Fibroblast of lung (primary cell): ENCODE results near the gene SERPIND1. TPM values are rescaled to one million over a fixed set of nuclear protein-coding genes. Genes with fewer than 3 reads are reported as not detected.

Source experiments
- DNase-seq, 2 donors: peaks; one replicate each; pipeline versions ENCODE4 v3.0.0 to v3.0.0-alpha.2; 2010; ENCODE audit warnings: low read depth in 2 of 2
- H2AFZ ChIP-seq: 2 replicates; pipeline ENCODE4 v1.5.1; 2012; ENCODE audit warnings: low read length, control low read depth, inconsistent platforms
- H3K27ac ChIP-seq: 2 replicates; pipeline ENCODE4 v1.5.1; 2011; ENCODE audit warnings: low read length, control low read depth; ENCODE audit not compliant: insufficient read depth
- H3K27me3 ChIP-seq: 2 replicates; pipeline ENCODE4 v1.5.1; 2011; ENCODE audit warnings: mild to moderate bottlenecking, low read length; ENCODE audit not compliant: control insufficient read depth, insufficient read depth
- H3K36me3 ChIP-seq: 2 replicates; pipeline ENCODE4 v1.5.1; 2011; ENCODE audit warnings: low read length; ENCODE audit not compliant: control insufficient read depth, insufficient read depth
- H3K4me1 ChIP-seq: 2 replicates; pipeline ENCODE4 v1.5.1; 2011; ENCODE audit warnings: low read length; ENCODE audit not compliant: control insufficient read depth, insufficient read depth; ENCODE audit errors: extremely low read depth
- H3K4me2 ChIP-seq: 2 replicates; pipeline ENCODE4 v1.5.1; 2011; ENCODE audit warnings: low read length, control low read depth; ENCODE audit not compliant: insufficient read depth; ENCODE audit errors: extremely low read depth
- H3K4me3 ChIP-seq, 4 experiments: fragments of 200-600 bp in 1 of 4; sonication (generic) in 1 of 4; replicated peaks in 1 of 4; 2 replicates each; pipeline ENCODE4 v1.5.1; 2011 to 2016; ENCODE audit warnings: low read length in 4 of 4, low read depth in 3 of 4, mild to moderate bottlenecking in 3 of 4, control low read depth in 2 of 4, inconsistent platforms in 1 of 4, mixed read lengths in 1 of 4; ENCODE audit not compliant: insufficient read depth in 1 of 4; ENCODE audit errors: control extremely low read depth in 1 of 4
- H3K79me2 ChIP-seq: 2 replicates; pipeline ENCODE4 v1.5.1; 2012; ENCODE audit warnings: mild to moderate bottlenecking, low read length, inconsistent platforms; ENCODE audit not compliant: control insufficient read depth, insufficient read depth
- H3K9ac ChIP-seq: 2 replicates; pipeline ENCODE4 v1.5.1; 2011; ENCODE audit warnings: mild to moderate bottlenecking, low read length, control low read depth; ENCODE audit not compliant: insufficient read depth
- H3K9me3 ChIP-seq: 2 replicates; pipeline ENCODE4 v1.5.1; 2012; ENCODE audit warnings: low read depth, low read length; ENCODE audit not compliant: control insufficient read depth, insufficient read depth
- H4K20me1 ChIP-seq: 2 replicates; pipeline ENCODE4 v1.5.1; 2011; ENCODE audit warnings: low read length; ENCODE audit not compliant: control insufficient read depth, insufficient read depth; ENCODE audit errors: extremely low read depth
- EZH2 ChIP-seq: IDR thresholded peaks from 2 replicates; pipeline ENCODE4 v1.5.1; 2012; ENCODE audit warnings: low read length, control low read depth, mild to moderate bottlenecking; ENCODE audit errors: missing control alignments
- polyA plus RNA-seq, 2 donors: library from polyadenylated mRNA; depleted of rRNA in 1 of 2; stranded (reverse) in 1 of 2; unstranded in 1 of 2; fragments of >200 nt; gene quantifications; 2 replicates each; pipeline ENCODE4 v1.2.1, GENCODE V29; 2011 to 2012; ENCODE audit warnings: missing spikeins in 1 of 2
- total RNA-seq: library from RNA; depleted of rRNA; stranded (reverse); fragments of >200 nt; gene quantifications from 2 replicates; pipeline ENCODE4 v1.2.1, GENCODE V29; 2014
- TF ChIP-seq, protein P1 (sequence below), 2 donors: IDR thresholded peaks in 1 of 2; conservative IDR thresholded peaks in 1 of 2; 1 replicate in 1 of 2; 2 replicates in 1 of 2; pipeline ENCODE4 v1.5.1; 2011 to 2012; ENCODE audit warnings: low read length in 2 of 2, control low read depth in 1 of 2, inconsistent platforms in 1 of 2, low read depth in 1 of 2, mild to moderate bottlenecking in 1 of 2

The SERPIND1 gene
- total and polyA plus RNA-seq, 2 donors (not counting 1 experiment from before 2014, with no cell fraction given) = 0.03 TPM; not detected in 1

DNA sequence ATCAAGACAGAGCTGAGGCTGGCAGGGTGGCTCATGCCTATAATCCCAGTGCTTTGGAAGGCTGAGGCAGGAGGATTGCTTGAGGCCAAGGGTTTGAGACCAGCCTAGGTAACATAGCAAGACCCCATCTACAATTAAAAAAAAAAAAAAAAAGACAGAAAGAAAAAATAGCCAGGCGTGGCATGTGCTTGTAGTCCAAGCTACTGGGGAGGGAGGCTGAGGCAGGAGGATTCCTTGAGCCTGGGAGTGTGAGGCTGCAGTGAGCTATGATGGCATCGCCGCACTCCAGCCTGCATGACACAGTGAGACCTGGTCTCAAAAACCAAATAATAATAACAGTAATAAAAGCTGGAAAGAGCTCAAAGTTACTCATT is 9.4 kb downstream of the SERPIND1 start:
- no peak for TF ChIP-seq EZH2
- TF ChIP-seq, protein P1, sequence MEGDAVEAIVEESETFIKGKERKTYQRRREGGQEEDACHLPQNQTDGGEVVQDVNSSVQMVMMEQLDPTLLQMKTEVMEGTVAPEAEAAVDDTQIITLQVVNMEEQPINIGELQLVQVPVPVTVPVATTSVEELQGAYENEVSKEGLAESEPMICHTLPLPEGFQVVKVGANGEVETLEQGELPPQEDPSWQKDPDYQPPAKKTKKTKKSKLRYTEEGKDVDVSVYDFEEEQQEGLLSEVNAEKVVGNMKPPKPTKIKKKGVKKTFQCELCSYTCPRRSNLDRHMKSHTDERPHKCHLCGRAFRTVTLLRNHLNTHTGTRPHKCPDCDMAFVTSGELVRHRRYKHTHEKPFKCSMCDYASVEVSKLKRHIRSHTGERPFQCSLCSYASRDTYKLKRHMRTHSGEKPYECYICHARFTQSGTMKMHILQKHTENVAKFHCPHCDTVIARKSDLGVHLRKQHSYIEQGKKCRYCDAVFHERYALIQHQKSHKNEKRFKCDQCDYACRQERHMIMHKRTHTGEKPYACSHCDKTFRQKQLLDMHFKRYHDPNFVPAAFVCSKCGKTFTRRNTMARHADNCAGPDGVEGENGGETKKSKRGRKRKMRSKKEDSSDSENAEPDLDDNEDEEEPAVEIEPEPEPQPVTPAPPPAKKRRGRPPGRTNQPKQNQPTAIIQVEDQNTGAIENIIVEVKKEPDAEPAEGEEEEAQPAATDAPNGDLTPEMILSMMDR (conservative IDR thresholded peaks at IDR 0.05 in 1 of 2, IDR thresholded peaks at IDR 0.05 in 1 of 2; ENCODE audit: low read depth in 1 of 2, low read length in 2 of 2) = no peak
- H3K27ac ChIP-seq = no peak overlapping the region
- peaks cover 8% of the 10 kb centered on the region for H3K36me3 ChIP-seq
- no peak overlapping the region for H2AFZ ChIP-seq
- H3K27me3 ChIP-seq = no peaks in the 10 kb centered on the region
- no peak overlapping the region for H3K4me2 ChIP-seq
- H3K79me2 ChIP-seq = no peaks in the 10 kb centered on the region
- no peak overlapping the region for H3K4me3 ChIP-seq
- no peak for DNase-seq
- no peak overlapping the region for H3K9ac ChIP-seq
- no peaks in the 10 kb centered on the region for H3K4me1 ChIP-seq
- H4K20me1 ChIP-seq = no peaks in the 10 kb centered on the region
- no peaks in the 10 kb centered on the region for H3K9me3 ChIP-seq

DNA sequence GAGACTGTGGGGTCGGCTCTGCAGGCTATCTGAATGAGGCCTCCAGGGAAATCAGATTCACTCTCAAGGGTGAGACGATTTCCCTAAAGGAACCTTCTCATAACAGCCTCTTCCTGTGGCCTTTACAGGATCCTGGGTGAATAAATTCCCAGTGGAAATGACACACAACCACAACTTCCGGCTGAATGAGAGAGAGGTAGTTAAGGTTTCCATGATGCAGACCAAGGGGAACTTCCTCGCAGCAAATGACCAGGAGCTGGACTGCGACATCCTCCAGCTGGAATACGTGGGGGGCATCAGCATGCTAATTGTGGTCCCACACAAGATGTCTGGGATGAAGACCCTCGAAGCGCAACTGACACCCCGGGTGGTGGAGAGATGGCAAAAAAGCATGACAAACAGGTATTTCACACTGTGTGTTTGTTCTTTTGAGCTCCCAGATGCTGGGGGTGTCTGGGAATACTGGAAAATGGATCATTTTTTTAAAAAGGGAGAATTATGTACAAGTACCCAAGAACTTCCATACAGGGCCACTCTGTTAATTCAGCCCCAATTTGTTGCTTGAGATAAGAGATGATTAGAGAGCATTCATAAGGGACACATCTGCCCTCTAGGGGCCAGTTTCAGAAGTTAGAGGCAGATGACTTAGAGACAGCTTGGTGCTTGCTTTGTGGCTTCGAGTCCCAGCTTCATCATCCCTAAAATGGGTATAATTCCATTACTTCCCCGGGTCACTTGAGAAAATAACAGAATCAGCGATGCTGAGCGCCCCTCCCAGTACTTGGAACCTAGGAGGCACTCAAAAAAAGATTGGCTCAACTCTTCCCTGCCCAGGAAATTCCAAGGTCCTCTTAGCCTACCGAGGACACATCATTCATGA is 10.2 kb downstream of the SERPIND1 start:
- no peaks in the 10 kb centered on the region for H3K79me2 ChIP-seq
- H3K4me2 ChIP-seq = no peak overlapping the region
- no peak overlapping the region for H2AFZ ChIP-seq
- no peaks in the 10 kb centered on the region for H3K4me1 ChIP-seq
- H3K9ac ChIP-seq = no peak overlapping the region
- no peaks in the 10 kb centered on the region for H3K27me3 ChIP-seq
- no peak overlapping the region for H3K4me3 ChIP-seq
- DNase-seq = peak; percentile 64 to 72
- H3K27ac ChIP-seq = peak overlapping the region; percentile 2
- TF ChIP-seq, protein P1 (conservative IDR thresholded peaks at IDR 0.05 in 1 of 2, IDR thresholded peaks at IDR 0.05 in 1 of 2; ENCODE audit: low read depth in 1 of 2, low read length in 2 of 2) = peak; percentile 66 to 86
- no peak for TF ChIP-seq EZH2
- peaks cover 8% of the 10 kb centered on the region for H3K36me3 ChIP-seq
- H3K9me3 ChIP-seq = no peaks in the 10 kb centered on the region
- no peaks in the 10 kb centered on the region for H4K20me1 ChIP-seq

DNA sequence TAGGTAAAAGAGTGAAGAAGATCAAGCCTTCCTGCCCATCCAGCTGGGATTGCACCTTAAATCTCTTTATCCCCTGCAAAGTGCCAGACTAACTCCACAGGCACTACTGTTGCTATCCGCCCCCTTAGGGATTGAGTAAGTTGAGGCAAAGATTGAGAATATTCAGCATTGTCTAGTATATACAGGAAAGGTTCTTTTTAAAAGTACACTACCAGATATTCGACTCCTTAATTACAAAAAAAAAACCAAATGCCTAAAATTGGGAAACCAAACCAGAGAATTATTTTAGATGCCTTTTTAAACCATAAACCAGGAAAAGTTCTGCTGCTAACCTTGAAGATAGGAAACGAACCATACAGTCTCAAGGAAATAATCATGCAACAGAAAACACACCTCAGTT is 11.5 kb downstream of the SERPIND1 start:
- Histone ChIP-seq H3K79me2 (no peaks in the 10 kb centered on the region), H3K4me1 (no peaks in the 10 kb centered on the region), H3K27me3 (no peaks in the 10 kb centered on the region), H3K4me2 (no peak overlapping the region), H3K27ac (no peak overlapping the region), H4K20me1 (no peaks in the 10 kb centered on the region), H3K36me3 (peaks cover 9% of the 10 kb centered on the region), H3K9ac (no peak overlapping the region), H3K9me3 (no peaks in the 10 kb centered on the region), H2AFZ (no peak overlapping the region), H3K4me3 (no peak overlapping the region)
- no peak for TF ChIP-seq EZH2
- TF ChIP-seq, protein P1 (conservative IDR thresholded peaks at IDR 0.05 in 1 of 2, IDR thresholded peaks at IDR 0.05 in 1 of 2; ENCODE audit: low read depth in 1 of 2, low read length in 2 of 2) = no peak
- DNase-seq = no peak
